Stimulated activated CD4-positive, alpha-beta T cell treated with anti-CD3 and anti-CD28 coated beads, TNF-alpha, amount 100 ng/mL, for 24 hours (primary cell): ENCODE results near the gene NCOR2.

Source experiments
- DNase-seq, 3 experiments: peaks; one replicate each; pipeline ENCODE4 v3.0.0-alpha.2; 2020; ENCODE audit warnings: low read depth in 3 of 3

The NCOR2 gene

GRCh38 chr12:124560146-124560890 is 7.1 kb downstream of the NCOR2 start:
- no peak for DNase-seq

- DNase-seq = no peak
Observed at GRCh38 chr12:124559182-124560017, 8.0 kb downstream of the NCOR2 start.

- no peak for DNase-seq
Observed at GRCh38 chr12:124558313-124558712, 9.1 kb downstream of the NCOR2 start.

- no peak for DNase-seq
Observed at GRCh38 chr12:124557518-124558223, 9.7 kb downstream of the NCOR2 start.

- no peak for DNase-seq
Observed at GRCh38 chr12:124556896-124557501, 10.4 kb downstream of the NCOR2 start.

GRCh38 chr12:124556074-124556466 is 11.3 kb downstream of the NCOR2 start:
- DNase-seq = no peak

- no peak for DNase-seq
Observed at GRCh38 chr12:124555168-124556073, 12.0 kb downstream of the NCOR2 start.

GRCh38 chr12:124554429-124555029 is 12.9 kb downstream of the NCOR2 start:
- no peak for DNase-seq

GRCh38 chr12:124553862-124554428 is 13.5 kb downstream of the NCOR2 start:
- no peak for DNase-seq

- DNase-seq = no peak
Observed at GRCh38 chr12:124551268-124552144, 15.9 kb downstream of the NCOR2 start.

- no peak for DNase-seq
Observed at GRCh38 chr12:124550123-124551089, 17.0 kb downstream of the NCOR2 start.

- DNase-seq = no peak
Observed at GRCh38 chr12:124549629-124550028, 17.8 kb downstream of the NCOR2 start.

GRCh38 chr12:124548854-124549378 is 18.5 kb downstream of the NCOR2 start:
- peak in 1 of 3 experiments; percentile 41 for DNase-seq

GRCh38 chr12:124547626-124548025 is 19.8 kb downstream of the NCOR2 start:
- no peak for DNase-seq

- peak in 2 of 3 experiments; percentile 18 to 73 for DNase-seq
Observed at GRCh38 chr12:124545508-124546418, 21.6 kb downstream of the NCOR2 start.

GRCh38 chr12:124544983-124545382 is 22.4 kb downstream of the NCOR2 start:
- DNase-seq = no peak
